Osteoblast (primary cell): ENCODE measurements around the gene NPEPPS. TPM values are rescaled to one million over a fixed set of nuclear protein-coding genes. Genes with fewer than 3 reads are reported as not detected.
"Not testable (repeated sequence)": the region's sequence is repeated elsewhere in the genome, so short reads cannot be mapped to it uniquely, and the experiment has no call there.

Source experiments
- DNase-seq: peaks from one replicate; pipeline ENCODE4 v3.0.0; 2011; ENCODE audit warnings: low spot score, mixed read lengths; ENCODE audit not compliant: insufficient read length; ENCODE audit errors: missing footprints
- H2AFZ ChIP-seq: 2 replicates; pipeline ENCODE4 v1.6.0; 2011; ENCODE audit warnings: mild to moderate bottlenecking, low read length
- H3K27ac ChIP-seq: 2 replicates; pipeline ENCODE4 v1.5.1; 2011; ENCODE audit warnings: mild to moderate bottlenecking, low read depth, low read length, moderate library complexity
- H3K27me3 ChIP-seq: 2 replicates; pipeline ENCODE4 v1.6.0; 2012; ENCODE audit warnings: mild to moderate bottlenecking, control low read depth, inconsistent platforms, low read length, moderate library complexity; ENCODE audit not compliant: insufficient read depth
- H3K36me3 ChIP-seq: 2 replicates; pipeline ENCODE4 v1.5.1; 2011; ENCODE audit warnings: mild to moderate bottlenecking, low read length, control low read depth, moderate library complexity; ENCODE audit not compliant: insufficient read depth
- H3K4me1 ChIP-seq: 2 replicates; pipeline ENCODE4 v1.5.1; 2011; ENCODE audit warnings: mild to moderate bottlenecking, low read length, control low read depth, moderate library complexity; ENCODE audit not compliant: insufficient read depth
- H3K4me2 ChIP-seq: 2 replicates; pipeline ENCODE4 v1.6.0; 2011; ENCODE audit warnings: mild to moderate bottlenecking, low read length; ENCODE audit not compliant: insufficient read depth
- H3K4me3 ChIP-seq: fragments of 200-600 bp; sonication (generic); 3 replicates; pipeline ENCODE4 v1.5.1; 2012; ENCODE audit warnings: mild to moderate bottlenecking, low read length, inconsistent platforms; ENCODE audit not compliant: insufficient read depth
- H3K79me2 ChIP-seq: 2 replicates; pipeline ENCODE4 v1.6.0; 2012; ENCODE audit warnings: mild to moderate bottlenecking, low read length, control low read depth, inconsistent platforms; ENCODE audit not compliant: insufficient read depth
- H3K9me3 ChIP-seq: 2 replicates; pipeline ENCODE4 v1.5.1; 2011; ENCODE audit warnings: low read depth, low read length, control low read depth
- H4K20me1 ChIP-seq: 2 replicates; pipeline ENCODE4 v1.6.0; 2012; ENCODE audit warnings: mild to moderate bottlenecking, low read length, control low read depth; ENCODE audit not compliant: insufficient read depth
- total RNA-seq: library from RNA; depleted of rRNA; stranded (reverse); fragments of >200 nt; gene quantifications from 2 replicates; pipeline ENCODE4 v1.2.3, GENCODE V29; 2012

The NPEPPS gene
- total RNA-seq, 1 donor, result 104 TPM

DNA sequence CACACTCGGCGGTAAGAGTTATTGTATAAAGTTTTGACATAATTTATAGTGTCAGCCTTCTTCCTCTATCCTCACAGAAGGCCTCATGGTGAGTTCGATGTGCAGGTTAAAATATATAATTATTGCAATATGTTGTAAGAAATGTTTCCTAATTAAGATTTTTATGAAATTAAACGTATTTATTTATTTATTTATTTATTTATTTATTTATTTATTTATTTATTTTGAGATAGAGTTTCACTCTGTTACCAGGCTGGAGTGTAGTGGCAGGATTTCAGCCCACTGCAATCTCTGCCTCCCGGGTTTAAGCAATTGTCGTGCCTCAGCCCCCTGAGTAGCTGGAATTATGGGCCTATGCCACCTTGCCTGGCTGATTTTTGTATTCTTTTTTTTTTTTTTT lies 13.4 kb downstream of the NPEPPS start:
- not testable (repeated sequence) for H3K4me3 ChIP-seq, H4K20me1 ChIP-seq, H2AFZ ChIP-seq, H3K4me1 ChIP-seq, H3K27ac ChIP-seq, H3K4me2 ChIP-seq, DNase-seq, H3K9me3 ChIP-seq, H3K36me3 ChIP-seq, H3K27me3 ChIP-seq
- H3K79me2 ChIP-seq, result peaks cover 40% of the 10 kb centered on the region

GRCh38 chr17:47554733-47555132 lies 23.8 kb downstream of the NPEPPS start:
- H3K27ac ChIP-seq, H3K27me3 ChIP-seq, H3K4me3 ChIP-seq, H4K20me1 ChIP-seq, H3K36me3 ChIP-seq, H3K9me3 ChIP-seq, H2AFZ ChIP-seq, H3K4me1 ChIP-seq, H3K4me2 ChIP-seq, DNase-seq: not testable (repeated sequence)
- H3K79me2 ChIP-seq, result peaks cover 25% of the 10 kb centered on the region

DNA sequence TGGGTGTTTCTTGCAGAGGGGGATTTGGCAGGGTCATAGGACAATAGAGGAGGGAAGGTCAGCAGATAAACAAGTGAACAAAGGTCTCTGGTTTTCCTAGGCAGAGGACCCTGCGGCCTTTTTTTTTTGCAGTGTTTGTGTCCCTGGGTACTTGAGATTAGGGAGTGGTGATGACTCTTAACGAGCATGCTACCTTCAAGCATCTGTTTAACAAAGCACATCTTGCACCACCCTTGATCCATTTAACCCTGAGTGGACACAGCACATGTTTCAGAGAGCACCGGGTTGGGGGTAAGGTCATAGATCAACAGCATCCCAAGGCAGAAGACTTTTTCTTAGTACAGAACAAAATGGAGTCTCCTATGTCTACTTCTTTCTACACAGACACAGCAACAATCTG lies 25.2 kb downstream of the NPEPPS start:
- DNase-seq, H3K4me2 ChIP-seq, H3K4me3 ChIP-seq, H2AFZ ChIP-seq, H3K36me3 ChIP-seq, H3K27me3 ChIP-seq, H3K4me1 ChIP-seq, H3K9me3 ChIP-seq, H3K27ac ChIP-seq, H4K20me1 ChIP-seq: not testable (repeated sequence)
- H3K79me2 ChIP-seq, result peaks cover 32% of the 10 kb centered on the region

DNA sequence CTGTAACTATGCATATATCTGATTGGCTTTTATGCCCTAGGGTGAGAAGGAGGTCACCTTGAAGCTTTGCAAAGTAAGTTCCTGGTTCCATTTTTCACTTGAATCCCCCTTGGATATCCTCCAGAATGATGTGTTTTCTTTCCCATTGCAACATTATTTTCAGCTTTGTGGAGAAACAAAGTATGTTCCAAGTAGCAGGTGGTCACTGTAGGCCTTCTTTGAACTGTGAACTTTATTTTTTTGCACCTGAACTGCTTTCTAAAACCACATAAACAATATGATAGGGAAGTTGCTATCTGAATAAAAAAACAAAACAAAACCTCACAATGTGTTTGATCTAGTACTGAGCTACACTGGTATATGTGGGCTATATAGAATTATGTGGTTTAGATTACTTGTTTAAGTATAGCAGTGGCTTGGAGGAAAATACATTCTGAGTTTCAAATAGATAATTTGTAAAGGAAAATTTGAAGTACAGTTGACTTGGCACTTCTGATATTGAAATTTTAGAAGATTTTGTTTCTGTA lies 29.7 kb downstream of the NPEPPS start:
- DNase-seq, H4K20me1 ChIP-seq, H3K4me2 ChIP-seq, H3K4me3 ChIP-seq, H2AFZ ChIP-seq, H3K36me3 ChIP-seq, H3K27ac ChIP-seq, H3K4me1 ChIP-seq, H3K9me3 ChIP-seq, H3K27me3 ChIP-seq: not testable (repeated sequence)
- H3K79me2 ChIP-seq, result peaks cover 26% of the 10 kb centered on the region

DNA sequence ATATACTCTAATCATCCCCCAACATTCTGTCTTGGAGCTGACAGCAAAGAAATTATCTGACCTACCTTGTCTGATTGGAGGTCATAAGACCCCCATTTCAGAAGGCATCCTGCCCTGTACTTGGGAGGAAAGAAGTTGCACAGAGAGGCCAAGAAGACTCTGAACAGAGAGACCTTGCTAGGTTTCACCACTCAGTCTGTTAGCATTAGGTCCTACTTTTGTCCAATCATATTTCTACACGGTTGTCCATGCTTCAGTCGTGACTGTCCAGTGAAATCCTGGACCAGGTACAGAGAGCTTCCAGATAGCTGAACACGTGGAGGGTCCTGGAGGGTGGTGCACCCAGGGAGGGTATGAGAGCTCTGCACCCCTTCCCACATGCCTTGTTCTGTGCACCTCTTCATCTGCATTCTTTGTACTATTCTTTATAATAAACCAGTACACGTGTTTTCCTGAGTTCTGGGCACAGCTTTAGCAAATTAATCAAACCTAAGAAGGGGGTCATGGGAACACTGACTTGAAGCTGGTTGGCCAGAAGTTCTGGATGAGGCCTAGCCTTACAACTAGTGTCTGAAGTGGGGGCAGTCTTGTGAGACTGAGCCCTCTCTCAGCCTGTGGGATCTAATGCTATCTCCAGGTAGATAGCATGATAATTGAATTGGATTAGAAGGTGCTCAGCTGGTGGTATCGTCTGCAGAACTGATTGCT lies 30.9 kb downstream of the NPEPPS start:
- not testable (repeated sequence) for H3K4me3 ChIP-seq, H3K36me3 ChIP-seq, H3K9me3 ChIP-seq, DNase-seq, H3K27ac ChIP-seq, H3K27me3 ChIP-seq, H3K4me1 ChIP-seq, H2AFZ ChIP-seq, H3K4me2 ChIP-seq
- Histone ChIP-seq H3K79me2 (peaks cover 37% of the 10 kb centered on the region), H4K20me1 (peaks cover 10% of the 10 kb centered on the region)

GRCh38 chr17:47562406-47562705 lies 31.4 kb downstream of the NPEPPS start:
- H3K4me2 ChIP-seq, H3K9me3 ChIP-seq, H3K36me3 ChIP-seq, DNase-seq, H3K4me1 ChIP-seq, H3K4me3 ChIP-seq, H2AFZ ChIP-seq, H3K27ac ChIP-seq, H3K27me3 ChIP-seq: not testable (repeated sequence)
- peaks cover 11% of the 10 kb centered on the region for H4K20me1 ChIP-seq
- H3K79me2 ChIP-seq, result peaks cover 38% of the 10 kb centered on the region

- not testable (repeated sequence) for DNase-seq
These were observed 36.4 kb downstream of the NPEPPS start for GRCh38 chr17:47567261-47567660.

DNA sequence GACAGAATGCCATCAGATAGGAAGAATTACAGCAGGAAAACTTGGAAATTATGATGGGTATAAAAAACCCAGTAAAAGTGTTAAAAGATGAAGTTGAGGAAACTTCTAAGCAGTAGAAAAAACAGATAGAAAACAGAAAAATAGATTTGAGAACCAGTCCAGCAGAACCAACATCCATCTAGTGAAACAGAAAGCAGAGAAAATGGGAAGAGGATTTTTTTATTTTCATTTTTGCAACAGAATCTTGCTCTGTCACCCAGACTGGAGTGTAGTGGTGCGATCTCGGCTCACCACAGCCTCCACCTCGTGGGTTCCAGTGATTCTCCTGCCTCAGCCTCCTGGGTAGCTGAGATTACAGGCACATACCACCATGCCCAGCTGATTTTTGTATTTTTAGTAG lies 41.7 kb downstream of the NPEPPS start:
- not testable (repeated sequence) for H3K36me3 ChIP-seq, H3K9me3 ChIP-seq, H3K27ac ChIP-seq, H4K20me1 ChIP-seq, H3K4me3 ChIP-seq, H3K4me2 ChIP-seq, H2AFZ ChIP-seq, H3K4me1 ChIP-seq, DNase-seq, H3K27me3 ChIP-seq
- peaks cover 16% of the 10 kb centered on the region for H3K79me2 ChIP-seq

More at GRCh38 chr17:47567261-47567660, 36.4 kb downstream of the NPEPPS start:
- H3K4me2 ChIP-seq, H3K4me3 ChIP-seq, H4K20me1 ChIP-seq, H2AFZ ChIP-seq, H3K27ac ChIP-seq, H3K9me3 ChIP-seq, H3K4me1 ChIP-seq, H3K36me3 ChIP-seq, H3K27me3 ChIP-seq: not testable (repeated sequence)
- peaks cover 18% of the 10 kb centered on the region for H3K79me2 ChIP-seq

DNA sequence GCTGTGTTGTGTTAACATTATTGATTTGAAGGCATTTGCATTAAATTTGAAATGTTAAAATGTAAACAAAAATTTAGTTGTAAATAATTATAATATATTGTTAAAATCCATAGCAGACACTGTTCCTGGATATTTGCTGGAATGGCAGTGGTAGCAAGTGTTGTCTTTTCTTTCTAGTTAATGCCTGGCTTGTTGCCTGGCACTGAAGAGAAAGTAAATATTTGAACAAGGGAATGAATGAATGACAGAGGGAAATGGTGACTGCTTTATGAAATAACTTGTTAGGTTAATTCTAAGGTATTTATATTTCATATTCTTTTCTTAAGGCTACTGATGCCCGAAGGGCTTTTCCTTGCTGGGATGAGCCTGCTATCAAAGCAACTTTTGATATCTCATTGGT lies 51.5 kb downstream of the NPEPPS start:
- DNase-seq, H2AFZ ChIP-seq, H3K79me2 ChIP-seq, H3K9me3 ChIP-seq, H3K27ac ChIP-seq, H3K4me1 ChIP-seq, H3K4me2 ChIP-seq, H3K36me3 ChIP-seq, H3K4me3 ChIP-seq, H3K27me3 ChIP-seq, H4K20me1 ChIP-seq: not testable (repeated sequence)
